Activated CD4-positive, alpha-beta T cell treated with anti-CD3 and anti-CD28 coated beads for 4 hours (primary cell): ENCODE results near the gene PPARGC1A.

Experiments
- DNase-seq, 2 donors: peaks; one replicate each; pipeline ENCODE4 v3.0.0-alpha.2; 2020

The PPARGC1A gene

GRCh38 chr4:23889814-23890341, at the start of gene PPARGC1A:
Gene PPARGC1A, minus strand, starts transcription at chr4:23890047. Its CDS starts 90 bp downstream, at chr4:23889957.
- DNase-seq: no peak

- DNase-seq: no peak
Observed at GRCh38 chr4:23938796-23939195, 48.9 kb upstream of the PPARGC1A start.

GRCh38 chr4:23937173-23937572, 47.3 kb upstream of the PPARGC1A start:
- no peak for DNase-seq

DNA sequence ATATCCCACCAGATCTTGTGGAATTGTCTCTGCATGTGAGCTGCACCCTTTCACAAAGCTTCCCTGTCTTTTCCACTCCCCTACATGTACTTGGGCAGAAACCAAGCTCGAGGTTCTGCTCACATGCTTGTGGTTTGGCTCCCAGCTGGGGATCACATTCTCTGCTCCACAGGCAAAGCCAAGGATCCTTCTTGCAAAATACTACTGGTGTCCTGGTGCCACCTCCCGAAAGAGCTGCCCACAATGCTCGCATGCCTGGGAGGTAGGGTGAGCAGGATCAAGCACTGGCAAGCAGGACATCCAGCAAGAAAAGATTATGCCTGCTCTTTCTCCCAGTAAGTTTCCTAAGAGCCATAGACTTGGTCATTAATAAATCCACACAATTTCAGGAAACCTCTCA, 45.1 kb upstream of the PPARGC1A start:
- DNase-seq: no peak

GRCh38 chr4:23934223-23934622, 44.4 kb upstream of the PPARGC1A start:
- no peak for DNase-seq

DNA sequence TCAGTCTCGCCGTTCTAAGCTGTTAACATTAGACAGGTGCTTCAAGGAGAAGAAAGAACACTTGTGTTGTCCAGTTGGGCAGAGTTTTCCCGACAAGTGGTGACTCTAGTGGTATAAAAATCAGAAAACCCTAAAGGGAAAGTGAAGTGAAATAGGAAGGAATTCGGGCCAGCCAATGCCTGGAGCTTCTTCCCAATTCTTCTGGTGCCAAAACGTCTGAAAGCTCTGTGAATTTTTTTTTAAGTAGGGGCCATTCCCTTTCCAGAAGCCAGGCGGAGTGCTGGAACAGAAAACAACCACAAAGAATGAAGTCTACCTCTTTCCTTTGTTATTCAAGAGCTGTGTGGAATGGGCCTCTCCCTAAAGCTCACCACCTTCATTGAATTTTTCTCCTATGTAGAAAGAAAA, 43.1 kb upstream of the PPARGC1A start:
- DNase-seq: no peak

DNA sequence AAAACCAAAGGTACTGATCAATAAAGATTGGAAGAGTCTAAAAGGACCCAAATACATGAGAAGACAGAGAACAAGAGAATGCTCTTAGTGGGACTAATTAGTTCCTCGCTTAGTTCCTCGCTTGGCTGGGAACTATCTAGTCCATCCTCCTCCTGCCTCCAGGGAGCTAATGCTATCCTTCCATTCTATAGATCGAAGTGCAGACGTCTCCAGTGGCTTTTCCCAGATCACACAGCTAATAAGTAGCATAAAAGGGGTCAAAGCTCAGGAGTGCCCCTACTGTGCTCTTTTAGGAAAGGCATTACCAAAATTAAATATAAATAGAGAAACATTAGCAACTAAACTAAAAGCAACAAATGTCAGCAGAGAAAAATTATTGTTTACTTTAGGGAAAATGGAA, 42.3 kb upstream of the PPARGC1A start:
- DNase-seq: no peak

GRCh38 chr4:23931489-23931830, 41.6 kb upstream of the PPARGC1A start:
- no peak for DNase-seq

DNA sequence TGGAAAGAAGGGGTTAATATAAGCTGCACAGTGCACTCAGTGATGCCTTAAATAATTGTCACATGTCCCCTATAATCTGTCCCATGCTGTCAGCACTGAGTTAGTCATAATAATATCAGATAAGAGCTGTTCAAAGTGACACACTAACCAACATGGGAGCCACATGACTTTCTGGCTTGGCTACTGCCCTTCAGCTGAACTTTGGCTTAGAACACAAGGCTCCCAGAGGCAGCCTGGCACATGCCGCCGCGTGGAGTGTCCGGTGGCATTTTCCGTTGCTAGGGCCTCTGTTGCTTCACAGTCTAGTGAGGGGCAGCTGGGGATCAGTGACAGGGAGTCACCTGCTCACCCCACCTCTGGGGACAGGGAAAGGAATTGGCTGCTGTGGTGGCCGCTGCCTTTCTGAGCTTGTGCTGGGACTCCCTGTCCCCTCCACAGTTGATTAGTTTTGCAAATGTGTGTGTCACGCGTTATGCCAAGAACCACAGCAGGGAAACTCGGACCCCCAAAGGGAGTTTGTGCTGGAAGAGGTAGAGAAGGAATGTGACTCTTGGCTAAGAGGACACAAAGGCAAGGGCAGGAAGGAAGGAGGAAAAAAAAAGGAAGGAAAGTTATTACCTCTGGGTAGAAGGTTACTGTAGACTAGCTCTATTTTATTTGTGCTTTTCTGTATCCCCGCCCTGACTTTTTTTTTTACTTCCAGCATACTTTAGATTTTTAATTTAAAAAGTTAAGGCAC, 41.1 kb upstream of the PPARGC1A start:
- no peak for DNase-seq

DNA sequence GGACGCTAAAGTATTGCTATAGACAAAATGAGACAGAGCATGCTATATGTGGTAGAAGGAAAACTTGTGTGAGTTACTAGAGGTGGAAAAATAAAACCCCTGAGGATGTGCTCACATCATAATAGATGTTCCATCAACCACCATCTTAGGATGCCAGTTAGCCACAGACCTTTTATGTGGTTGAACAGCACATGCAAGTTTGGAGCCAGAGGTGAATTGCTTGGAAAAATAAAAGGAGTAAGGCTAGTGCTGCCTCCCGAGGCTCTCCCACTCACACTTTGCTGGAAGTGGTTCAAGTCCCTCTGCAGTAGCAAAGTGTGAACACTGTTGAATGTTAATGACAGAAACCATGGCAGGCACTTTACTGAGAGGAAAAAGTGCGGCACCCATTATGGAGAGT, 39.4 kb upstream of the PPARGC1A start:
- no peak for DNase-seq

DNA sequence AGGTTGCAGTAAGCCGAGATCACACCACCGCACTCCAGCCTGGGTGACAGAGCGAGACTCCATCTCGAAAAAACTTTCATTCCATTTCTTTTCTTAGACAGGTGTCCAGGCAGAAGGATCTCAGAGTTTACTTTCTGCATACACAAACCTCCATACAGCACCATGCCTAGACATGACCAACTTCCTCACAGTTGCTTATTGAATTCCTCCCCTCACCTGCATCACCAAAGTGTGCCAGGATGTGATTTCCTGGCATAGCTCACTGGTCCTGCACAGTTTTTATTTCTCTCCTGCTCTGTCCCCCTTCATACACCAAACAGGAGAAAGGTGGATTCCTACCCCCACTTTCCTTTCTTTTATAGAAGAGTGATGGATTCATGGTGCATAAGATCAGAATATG, 34.7 kb upstream of the PPARGC1A start:
- DNase-seq: no peak

DNA sequence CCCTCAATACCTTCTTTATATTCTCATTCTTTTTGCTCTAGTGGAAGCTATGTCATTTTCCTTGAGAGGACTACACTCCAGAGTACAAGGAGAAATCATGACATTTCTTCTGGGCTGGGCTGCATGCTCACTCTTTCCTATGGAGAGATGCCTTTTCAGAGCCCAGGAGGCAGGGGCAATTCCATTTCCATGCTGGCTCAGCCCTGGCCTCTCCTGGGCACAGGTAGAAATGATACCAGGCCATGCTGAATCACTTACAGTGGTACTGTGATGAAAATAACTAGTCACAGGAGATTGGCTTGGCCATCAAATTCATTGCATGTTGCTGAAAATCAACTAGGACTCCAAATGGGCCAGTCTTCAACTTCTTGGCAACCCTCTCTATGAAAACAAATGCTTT, 34.0 kb upstream of the PPARGC1A start:
- DNase-seq: no peak

DNA sequence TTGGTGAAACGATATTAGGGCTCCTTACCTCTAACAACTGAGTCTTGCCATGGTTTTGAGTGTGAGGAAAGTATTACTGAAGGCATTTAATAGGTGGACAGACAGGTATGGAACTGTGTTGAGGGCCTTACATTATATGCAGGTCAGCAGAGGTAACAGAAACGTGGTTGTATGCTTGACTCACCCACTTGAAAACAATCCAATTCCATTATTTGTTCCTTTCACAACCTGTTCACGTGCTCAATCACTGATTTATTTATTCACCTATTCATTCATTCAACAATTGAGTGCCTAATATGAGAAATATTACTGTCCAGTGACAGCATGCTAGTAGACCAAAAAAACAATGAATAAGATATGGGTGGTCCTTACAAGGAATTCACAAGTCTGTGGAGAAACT, 33.3 kb upstream of the PPARGC1A start:
- no peak for DNase-seq

- DNase-seq: no peak
Observed at GRCh38 chr4:23922541-23923111, 32.8 kb upstream of the PPARGC1A start.

DNA sequence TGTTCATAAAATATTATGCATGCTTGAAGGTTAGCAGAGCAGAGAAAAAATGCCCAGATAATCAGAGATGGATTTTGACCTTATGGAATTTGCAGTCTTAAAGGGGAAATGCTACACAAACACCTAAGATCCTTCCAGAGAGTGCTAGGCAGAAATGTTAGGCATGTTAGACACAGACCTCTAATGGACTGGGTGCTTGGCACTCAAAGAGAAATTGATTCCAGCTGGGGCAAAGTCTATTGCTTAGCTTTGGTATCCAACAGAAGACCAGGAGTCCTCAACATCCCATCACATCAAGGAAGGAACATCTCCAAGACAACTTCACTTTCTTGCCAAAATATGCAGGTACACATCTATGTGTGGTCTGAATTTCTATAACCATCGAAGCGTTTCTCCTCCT, 32.2 kb upstream of the PPARGC1A start:
- no peak for DNase-seq

DNA sequence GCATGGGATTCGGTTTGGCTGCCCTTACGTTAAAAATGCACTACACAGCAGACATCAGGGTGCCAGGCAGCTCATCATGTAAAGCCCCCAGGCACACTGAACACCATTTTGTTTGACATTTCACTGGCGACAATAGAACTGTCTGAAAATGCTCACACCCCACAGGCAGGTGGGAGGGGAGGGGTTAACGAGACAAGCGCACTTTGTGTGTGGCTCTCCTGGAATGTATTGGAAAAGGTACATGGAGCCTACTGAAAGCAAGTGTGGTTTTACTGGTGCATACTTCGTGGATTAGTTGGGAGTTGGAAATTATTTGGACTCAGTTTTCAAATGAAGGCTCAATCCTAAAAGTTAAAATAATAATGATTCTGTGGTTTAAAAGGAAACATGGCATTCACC, 31.6 kb upstream of the PPARGC1A start:
- no peak for DNase-seq

DNA sequence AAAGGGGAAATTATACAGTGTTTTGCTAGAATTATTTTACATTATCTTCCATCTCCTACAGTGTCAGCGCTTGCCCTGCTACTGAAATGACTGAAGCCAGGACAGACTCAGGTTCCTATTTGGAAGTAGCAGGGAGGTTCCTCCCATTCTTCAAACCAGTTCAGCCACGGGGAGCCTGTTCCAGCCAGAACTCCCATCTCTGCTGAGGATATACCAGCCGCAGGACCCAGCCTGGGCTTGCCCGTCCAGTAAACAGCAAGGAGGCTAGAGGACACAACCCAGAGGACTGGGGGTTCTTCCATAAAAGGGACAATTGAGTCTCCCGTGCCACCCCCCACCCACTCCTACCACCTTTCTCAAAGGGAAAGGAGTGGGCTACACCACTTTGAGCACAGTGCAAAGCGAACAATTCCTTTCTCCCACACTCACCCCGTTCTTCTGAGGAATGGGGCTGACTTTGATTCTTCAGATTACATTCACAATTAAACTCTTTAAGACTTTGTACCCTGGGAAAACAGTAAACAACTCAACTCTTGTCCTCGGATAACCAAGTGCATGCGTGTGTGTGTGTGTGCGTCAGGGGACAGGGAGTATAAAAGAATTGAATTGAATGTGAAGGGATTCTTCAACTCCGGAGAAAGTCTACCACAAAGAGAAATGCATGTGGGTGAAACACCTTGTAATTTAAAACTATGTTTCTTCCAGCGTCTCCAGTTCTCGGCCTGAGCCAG, 31.0 kb upstream of the PPARGC1A start:
- DNase-seq: no peak

GRCh38 chr4:23920296-23920695, 30.4 kb upstream of the PPARGC1A start:
- DNase-seq: no peak

GRCh38 chr4:23916282-23916681, 26.4 kb upstream of the PPARGC1A start:
- DNase-seq: no peak

GRCh38 chr4:23915459-23916132, 25.7 kb upstream of the PPARGC1A start:
- no peak for DNase-seq

DNA sequence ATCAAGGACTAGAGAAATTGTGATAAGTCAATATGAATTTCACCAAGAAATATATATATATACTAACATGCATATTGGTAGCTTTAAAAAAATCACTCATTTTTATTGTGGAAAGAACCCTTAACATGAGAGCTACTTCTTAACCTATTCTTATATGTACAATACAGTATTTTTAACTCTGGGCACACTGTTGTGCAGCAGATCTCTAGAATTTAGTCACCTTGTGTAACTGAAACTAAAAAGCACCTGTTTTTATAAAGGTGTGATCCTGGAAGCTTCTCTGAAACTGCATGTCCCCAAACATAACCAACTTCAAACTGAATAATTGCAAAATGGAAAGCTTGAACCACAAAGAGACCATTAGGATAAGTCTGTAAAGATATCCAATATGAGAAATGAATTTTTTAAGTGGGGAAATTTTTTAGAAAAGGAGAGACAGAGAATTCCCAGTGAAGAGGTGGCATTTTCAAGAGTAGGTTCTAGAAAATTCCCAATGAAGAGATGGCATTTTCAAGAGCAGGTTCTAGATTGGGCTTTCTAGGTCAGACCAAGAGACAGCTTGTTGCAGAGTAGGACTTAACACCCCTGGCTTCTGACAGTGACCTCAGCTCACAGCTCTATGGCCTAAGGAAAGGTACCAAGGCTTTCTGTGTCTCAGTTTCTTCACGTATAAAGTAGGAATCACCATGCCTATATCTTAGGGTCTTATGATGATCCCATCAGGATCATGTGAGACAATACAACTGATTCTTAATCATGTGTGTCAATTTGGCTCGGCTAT, 22.0 kb upstream of the PPARGC1A start:
- no peak for DNase-seq

- no peak for DNase-seq
Observed at GRCh38 chr4:23909671-23910070, 19.8 kb upstream of the PPARGC1A start.

GRCh38 chr4:23906839-23907238, 17.0 kb upstream of the PPARGC1A start:
- no peak for DNase-seq
